ENCODE results near the gene RAPGEF4. TPM values are rescaled to one million over a fixed set of nuclear protein-coding genes. Genes with fewer than 3 reads are reported as not detected.

RAPGEF4 gene
- total and polyA plus RNA-seq, 9 of the 15 experiments (the other 6 are each of a cell fraction or from before 2014, with no cell fraction given) = 0.04 to 0.33 (median 0.13) TPM; not detected in 6

GRCh38 chr2:172842511-172843265 lies 107.0 kb downstream of the RAPGEF4 start:
- FAIRE-seq = no peak
- TF ChIP-seq BRD9 (IDR thresholded peaks at IDR 0.05; ENCODE audit: low read depth, partially characterized antibody) (no peak), U2AF1 (optimal IDR thresholded peaks at IDR 0.05; ENCODE audit: low read depth, low read length) (no peak), ARID4B (CRISPR knock-in tag; IDR thresholded peaks at IDR 0.05) (no peak), GABPB1 (CRISPR knock-in tag; IDR thresholded peaks at IDR 0.05) (no peak), TBP (optimal IDR thresholded peaks at IDR 0.05; ENCODE audit: low read depth, low read length) (no peak), NCOA6 (IDR thresholded peaks at IDR 0.05) (no peak), ZNF124 (CRISPR knock-in tag; IDR thresholded peaks at IDR 0.05) (no peak), L3MBTL2 (IDR thresholded peaks at IDR 0.05) (no peak), CBX5 (IDR thresholded peaks at IDR 0.05; ENCODE audit: borderline replicate concordance, low read depth) (no peak), BHLHE40 (IDR thresholded peaks at IDR 0.05; ENCODE audit: low read length) (no peak), ZBTB49 (CRISPR knock-in tag; IDR thresholded peaks at IDR 0.05; ENCODE audit: borderline replicate concordance) (no peak), STAG1 (CRISPR knock-in tag; IDR thresholded peaks at IDR 0.05; ENCODE audit: borderline replicate concordance) (no peak), CBFA2T2 (conservative IDR thresholded peaks at IDR 0.05) (no peak), POLR2AphosphoS5 (IDR thresholded peaks at IDR 0.05; ENCODE audit: control insufficient read depth, insufficient read depth, low read depth, low read length) (no peak), ZNF655 (CRISPR knock-in tag; IDR thresholded peaks at IDR 0.05) (no peak)

More at GRCh38 chr2:172842511-172843265, 107.0 kb downstream of the RAPGEF4 start:
- POLR2A ChIA-PET = interaction anchor here (0.6 to 1.6 kb wide), 3 partner anchors 13 to 230 kb away, joined by 3 to 5 read pairs (median 3); no protein-coding TSS in a partner anchor
- peaks cover 0 to 9% of the 10 kb centered on the region in 2 experiments; a peak in 2 of 5 replicates for H3K27me3 ChIP-seq (ENCODE audit: control insufficient read depth in 2 of 2, insufficient read depth in 2 of 2, low read length in 2 of 2)
- H3K79me2 ChIP-seq (ENCODE audit: control insufficient read depth, insufficient read depth, low read length) = no peaks in the 10 kb centered on the region
- DNase-seq (ENCODE audit: extremely low read depth in 1 of 4, low spot score in 3 of 4) (no peak), ATAC-seq (no peak)
- no peaks in the 10 kb centered on the region for H3K4me1 ChIP-seq (replicated peaks in 1 of 2; ENCODE audit: control insufficient read depth in 2 of 2, insufficient read depth in 2 of 2, low read length in 2 of 2)
- CTCF ChIA-PET (ENCODE audit: low intra/inter-chr PET ratio) = no interaction called here
- no peaks in the 10 kb centered on the region for H4K20me1 ChIP-seq (replicated peaks; ENCODE audit: control insufficient read depth, insufficient read depth, low read length)
- no peak overlapping the region for H3K9ac ChIP-seq (ENCODE audit: insufficient read depth in 1 of 2, low read depth in 2 of 2, low read length in 2 of 2)
- no TSS peak for BruUV-seq (replicated peaks)
- H3K4me2 ChIP-seq (ENCODE audit: insufficient read depth, low read length) = no peak overlapping the region
- no peak overlapping the region for H3K27ac ChIP-seq (ENCODE audit: extremely low read depth, low read depth, low read length)
- intact Hi-C loops (cut with micrococcal nuclease) = no loop called here
- no peaks in the 10 kb centered on the region for H3K9me3 ChIP-seq (replicated peaks; ENCODE audit: control insufficient read depth, insufficient read depth, low read depth, low read length)
- H3K9me1 ChIP-seq (ENCODE audit: control insufficient read depth, insufficient read depth, low read length) = no peaks in the 10 kb centered on the region
- 0% methylated on average over 5 of the region's 5 CpGs for WGBS (ENCODE audit: insufficient coverage, low coverage, missing lambda C conversion rate)
- H3K36me3 ChIP-seq (ENCODE audit: control insufficient read depth, insufficient read depth, low read length) = no peaks in the 10 kb centered on the region
- no peak overlapping the region for H2AFZ ChIP-seq (ENCODE audit: low read depth, low read length)
- no peak overlapping the region for H3K4me3 ChIP-seq
- in situ Hi-C loops (cut with MboI) = no loop called here

All from K562 (cell line).